ENCODE results near the gene FXYD6. TPM values are rescaled to one million over a fixed set of nuclear protein-coding genes. Genes with fewer than 3 reads are reported as not detected.

The FXYD6 gene
- total RNA-seq, 1 donor from 2014 or later = 95.6 TPM

DNA sequence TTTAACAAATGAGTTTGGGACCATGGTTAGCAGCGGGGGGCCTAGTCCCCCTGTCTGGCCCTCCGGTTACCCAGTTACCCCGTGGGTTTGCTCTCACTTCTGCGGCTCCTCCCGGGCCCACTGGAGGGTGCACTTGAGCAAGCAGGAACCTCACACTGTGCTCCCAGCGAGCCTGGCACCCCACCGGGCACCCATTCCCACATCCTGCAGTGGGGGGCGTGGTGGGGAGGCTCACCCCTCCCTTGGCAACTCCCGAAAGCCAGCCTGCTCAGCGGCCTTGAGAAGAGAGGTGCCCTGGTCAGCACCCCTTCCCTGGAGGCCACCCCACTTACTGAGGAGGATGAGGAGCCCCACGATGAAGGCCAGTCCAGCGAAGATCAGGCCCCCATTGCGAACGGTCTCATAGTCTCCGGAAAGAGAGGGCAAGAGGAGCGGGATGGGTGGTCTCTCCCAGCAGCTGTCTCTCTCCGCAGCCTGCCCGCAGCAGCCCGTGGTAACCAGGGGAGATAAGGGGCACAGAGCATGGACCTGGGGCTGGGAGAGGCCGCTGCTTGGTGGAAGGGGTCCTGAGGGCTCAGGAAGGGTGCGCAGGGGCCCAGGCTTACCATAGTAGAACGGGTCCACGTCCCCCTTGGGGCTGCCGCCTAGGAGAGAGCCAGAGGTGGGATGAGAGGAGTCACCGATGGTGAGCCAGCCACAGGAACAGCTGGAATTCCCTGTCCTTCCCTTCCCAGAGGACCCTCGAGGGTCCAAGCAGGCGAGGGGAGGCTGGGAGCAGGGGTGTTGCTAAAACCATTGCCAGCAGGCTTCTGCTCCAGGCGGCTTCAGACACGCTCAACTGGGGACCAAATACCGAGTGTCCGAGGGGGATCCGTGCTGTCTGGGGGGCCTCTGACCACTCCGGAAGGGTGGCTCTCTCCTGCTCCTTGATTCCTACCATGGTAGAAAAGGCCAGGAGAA is 54.1 kb downstream of the FXYD6 start:
- DNase-seq (ENCODE audit: low spot score) = peak; percentile 68
- Histone ChIP-seq H4K20me1 (ENCODE audit: low read depth) (peaks cover under 1% of the 10 kb centered on the region), H2AFZ (replicated peaks) (no peak overlapping the region), H3K9me3 (ENCODE audit: low read depth) (no peaks in the 10 kb centered on the region), H3K27ac (no peak overlapping the region), H3K36me3 (no peaks in the 10 kb centered on the region), H3K9ac (no peak overlapping the region), H3K4me1 (peaks cover under 1% of the 10 kb centered on the region), H3F3A (ENCODE audit: low read depth) (peaks cover 2% of the 10 kb centered on the region), H3K4me2 (no peak overlapping the region), H3K4me3 (no peak overlapping the region), H3K79me2 (ENCODE audit: low read depth) (no peaks in the 10 kb centered on the region), H3K27me3 (no peaks in the 10 kb centered on the region)
- Mint-ChIP-seq H3K36me3 (no peaks in the 10 kb centered on the region), H3K27me3 (ENCODE audit: insufficient read depth, low read depth) (peaks cover 6% of the 10 kb centered on the region), H3K27ac (no peak overlapping the region), H3K4me3 (no peak overlapping the region), H3K9me3 (no peaks in the 10 kb centered on the region), H3K4me1 (peaks cover 24% of the 10 kb centered on the region)
- TF ChIP-seq EZH2phosphoT487 (IDR thresholded peaks at IDR 0.05) = no peak
- TF ChIP-seq, protein P1, sequence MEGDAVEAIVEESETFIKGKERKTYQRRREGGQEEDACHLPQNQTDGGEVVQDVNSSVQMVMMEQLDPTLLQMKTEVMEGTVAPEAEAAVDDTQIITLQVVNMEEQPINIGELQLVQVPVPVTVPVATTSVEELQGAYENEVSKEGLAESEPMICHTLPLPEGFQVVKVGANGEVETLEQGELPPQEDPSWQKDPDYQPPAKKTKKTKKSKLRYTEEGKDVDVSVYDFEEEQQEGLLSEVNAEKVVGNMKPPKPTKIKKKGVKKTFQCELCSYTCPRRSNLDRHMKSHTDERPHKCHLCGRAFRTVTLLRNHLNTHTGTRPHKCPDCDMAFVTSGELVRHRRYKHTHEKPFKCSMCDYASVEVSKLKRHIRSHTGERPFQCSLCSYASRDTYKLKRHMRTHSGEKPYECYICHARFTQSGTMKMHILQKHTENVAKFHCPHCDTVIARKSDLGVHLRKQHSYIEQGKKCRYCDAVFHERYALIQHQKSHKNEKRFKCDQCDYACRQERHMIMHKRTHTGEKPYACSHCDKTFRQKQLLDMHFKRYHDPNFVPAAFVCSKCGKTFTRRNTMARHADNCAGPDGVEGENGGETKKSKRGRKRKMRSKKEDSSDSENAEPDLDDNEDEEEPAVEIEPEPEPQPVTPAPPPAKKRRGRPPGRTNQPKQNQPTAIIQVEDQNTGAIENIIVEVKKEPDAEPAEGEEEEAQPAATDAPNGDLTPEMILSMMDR (IDR thresholded peaks at IDR 0.05) = peak; percentile 62

DNA sequence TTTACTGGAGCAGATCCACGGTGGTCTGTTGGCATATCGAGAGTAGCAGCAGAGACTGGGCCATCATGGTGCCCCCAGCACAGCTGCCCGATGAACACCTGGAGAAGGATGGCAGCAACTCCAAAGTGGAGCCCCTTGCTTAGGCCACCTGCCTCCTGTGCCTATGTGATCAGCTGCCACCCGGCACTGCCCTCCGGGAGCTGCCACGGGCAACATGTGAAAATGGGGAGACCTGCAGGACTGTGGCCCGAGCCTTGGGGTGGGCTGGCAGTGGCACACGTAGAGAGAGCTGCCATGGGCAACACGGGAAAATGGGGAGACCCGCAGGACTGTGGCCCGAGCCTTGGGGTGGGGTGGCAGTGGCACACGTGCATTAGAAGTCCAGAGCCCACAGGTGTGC is 55.0 kb downstream of the FXYD6 start:
- Histone ChIP-seq H2AFZ (replicated peaks) (no peak overlapping the region), H3K27ac (no peak overlapping the region), H3K9me3 (ENCODE audit: low read depth) (no peaks in the 10 kb centered on the region), H3K4me2 (no peak overlapping the region), H3K9ac (no peak overlapping the region), H3F3A (ENCODE audit: low read depth) (peaks cover 12% of the 10 kb centered on the region), H3K36me3 (no peaks in the 10 kb centered on the region), H3K79me2 (ENCODE audit: low read depth) (no peaks in the 10 kb centered on the region), H3K4me1 (peaks cover 10% of the 10 kb centered on the region), H3K27me3 (no peaks in the 10 kb centered on the region), H3K4me3 (no peak overlapping the region), H4K20me1 (ENCODE audit: low read depth) (peaks cover 5% of the 10 kb centered on the region)
- H3K36me3 Mint-ChIP-seq = no peaks in the 10 kb centered on the region
- DNase-seq (ENCODE audit: low spot score) = no peak
- no peak overlapping the region for H3K4me3 Mint-ChIP-seq
- peaks cover 4% of the 10 kb centered on the region for H3K27me3 Mint-ChIP-seq (ENCODE audit: insufficient read depth, low read depth)
- H3K9me3 Mint-ChIP-seq = no peaks in the 10 kb centered on the region
- no peak overlapping the region for H3K27ac Mint-ChIP-seq
- peaks cover 29% of the 10 kb centered on the region for H3K4me1 Mint-ChIP-seq
- TF ChIP-seq EZH2phosphoT487 (IDR thresholded peaks at IDR 0.05) (no peak), EZH2 (IDR thresholded peaks at IDR 0.05) (no peak)
- TF ChIP-seq, protein P1 (IDR thresholded peaks at IDR 0.05) = no peak

DNA sequence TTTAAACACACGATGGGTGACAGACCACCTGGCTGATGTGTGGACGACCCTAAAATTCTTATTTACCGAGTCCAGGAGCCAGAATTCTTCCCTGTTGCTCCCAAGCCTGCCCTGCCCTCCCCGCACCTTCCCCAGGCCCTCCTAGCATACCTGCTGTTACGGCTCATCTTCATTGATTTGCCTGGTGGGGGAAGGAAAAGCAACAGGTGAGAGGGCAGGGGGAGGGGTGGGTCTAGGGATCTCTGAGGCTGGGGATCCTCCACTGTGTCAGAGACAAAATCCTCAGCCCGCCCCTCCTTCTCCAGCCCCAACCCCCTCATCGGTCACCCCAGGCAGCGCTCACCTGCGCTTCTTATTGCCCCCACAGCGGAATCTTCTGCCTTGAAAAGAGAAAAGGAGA is 55.9 kb downstream of the FXYD6 start:
- no peaks in the 10 kb centered on the region for H3K27me3 ChIP-seq
- H4K20me1 ChIP-seq (ENCODE audit: low read depth) = peaks cover 5% of the 10 kb centered on the region
- H3K4me3 Mint-ChIP-seq = no peak overlapping the region
- H3K36me3 Mint-ChIP-seq = no peaks in the 10 kb centered on the region
- H3K9ac ChIP-seq = no peak overlapping the region
- H3K36me3 ChIP-seq = no peaks in the 10 kb centered on the region
- H3K79me2 ChIP-seq (ENCODE audit: low read depth) = no peaks in the 10 kb centered on the region
- H2AFZ ChIP-seq (replicated peaks) = no peak overlapping the region
- DNase-seq (ENCODE audit: low spot score) = no peak
- peaks cover 38% of the 10 kb centered on the region for H3K4me1 Mint-ChIP-seq
- H3K27me3 Mint-ChIP-seq (ENCODE audit: insufficient read depth, low read depth) = peaks cover 4% of the 10 kb centered on the region
- H3K27ac Mint-ChIP-seq = no peak overlapping the region
- no peak overlapping the region for H3K4me3 ChIP-seq
- H3F3A ChIP-seq (ENCODE audit: low read depth) = peaks cover 21% of the 10 kb centered on the region
- H3K4me2 ChIP-seq = no peak overlapping the region
- no peaks in the 10 kb centered on the region for H3K9me3 ChIP-seq (ENCODE audit: low read depth)
- peaks cover 19% of the 10 kb centered on the region for H3K4me1 ChIP-seq
- TF ChIP-seq, protein P1 (IDR thresholded peaks at IDR 0.05) = no peak
- TF ChIP-seq EZH2phosphoT487 (IDR thresholded peaks at IDR 0.05) (no peak), EZH2 (IDR thresholded peaks at IDR 0.05) (no peak)
- no peak overlapping the region for H3K27ac ChIP-seq
- no peaks in the 10 kb centered on the region for H3K9me3 Mint-ChIP-seq

Data from neural progenitor cell (in vitro differentiated cells).